H1 (cell line): Measurements from ENCODE around the gene ENOX2. TPM values are rescaled to one million over a fixed set of nuclear protein-coding genes. Genes with fewer than 3 reads are reported as not detected.

Source experiments
- JUND ChIP-seq: IDR thresholded peaks from 2 replicates; pipeline ENCODE4 v1.6.1; 2011; ENCODE audit warnings: mild to moderate bottlenecking, improper control_type of control experiment, low read length
- polyA plus RNA-seq, 7 experiments: library from polyadenylated mRNA; depleted of rRNA in 3 of 7; stranded (reverse) in 5 of 7; unstranded in 2 of 7; fragments of >200 nt in 5 of 7; fragments of 200-250 nt in 2 of 7; gene quantifications; 1 replicate in 5 of 7; 2 replicates in 1 of 7; 4 replicates in 1 of 7; pipeline versions ENCODE4 v1.2.1 to v1.2.3, GENCODE V29; 2011 to 2013; ENCODE audit warnings: missing spikeins in 2 of 7, mixed read lengths in 2 of 7
- total RNA-seq: library from RNA; stranded (reverse); fragmentation: NEBNext Ultra II Directional; extraction: Animal tissue kit (Norgen Biotek cat#: 25700); gene quantifications from 2 replicates; pipeline ENCODE4 v1.2.1, GENCODE V29; 2021

Gene ENOX2
- total and polyA plus RNA-seq, 2 of the 8 experiments (the other 6 are each of a cell fraction or from before 2014, with no cell fraction given) = 4.5 to 12.3 TPM

DNA sequence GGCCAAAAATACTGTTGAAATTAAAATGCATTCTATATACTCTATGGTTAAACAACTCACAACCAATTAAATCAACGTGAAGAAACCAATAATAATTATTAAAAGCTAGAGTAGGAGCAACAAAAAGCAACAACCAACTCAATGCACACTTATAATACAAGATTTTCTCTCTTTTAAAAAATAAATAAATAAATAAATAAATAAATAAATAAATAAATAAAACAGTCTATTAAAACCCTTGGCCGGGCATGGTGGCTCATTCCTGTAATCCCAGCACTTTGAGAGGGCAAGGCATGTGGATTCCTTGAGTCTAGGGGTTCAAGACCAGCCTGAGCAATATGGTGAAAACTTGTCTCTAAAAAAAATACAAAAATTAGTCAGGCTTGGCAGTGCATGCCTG is 62.7 kb downstream of the ENOX2 start (continued):
- no peak for TF ChIP-seq JUND
